Memory B cell (primary cell): ENCODE results near the gene CAMK1D.
A peak's percentile ranks its signal among the peaks of the same experiment; 100 is the strongest.

Experiments
- ATAC-seq: fragments of 150-1000 bp; cut with Tn5 transposase; 2 replicates; pipeline ENCODE4 v1.10.0; 2021; ENCODE audit warnings: low read depth, mild to moderate bottlenecking, moderate library complexity
- DNase-seq, 2 donors: peaks; one replicate each; pipeline ENCODE4 v3.0.0; 2022; ENCODE audit warnings: low spot score in 2 of 2
- H3K27ac Mint-ChIP-seq: one replicate; pipeline ENCODE4 v1.8.0; 2022; ENCODE audit warnings: mild to moderate bottlenecking, moderate library complexity, mixed read lengths
- H3K27me3 Mint-ChIP-seq: one replicate; pipeline ENCODE4 v1.8.0; 2022; ENCODE audit warnings: mixed read lengths
- H3K36me3 Mint-ChIP-seq: one replicate; pipeline ENCODE4 v1.8.0; 2022; ENCODE audit warnings: mild to moderate bottlenecking, mixed read lengths
- H3K4me1 Mint-ChIP-seq: one replicate; pipeline ENCODE4 v1.8.0; 2022; ENCODE audit warnings: mixed read lengths
- H3K4me3 Mint-ChIP-seq: one replicate; pipeline ENCODE4 v1.8.0; 2022; ENCODE audit warnings: mild to moderate bottlenecking, moderate library complexity, mixed read lengths
- H3K9me3 Mint-ChIP-seq: one replicate; pipeline ENCODE4 v1.8.0; 2022; ENCODE audit warnings: mixed read lengths

The CAMK1D gene

DNA sequence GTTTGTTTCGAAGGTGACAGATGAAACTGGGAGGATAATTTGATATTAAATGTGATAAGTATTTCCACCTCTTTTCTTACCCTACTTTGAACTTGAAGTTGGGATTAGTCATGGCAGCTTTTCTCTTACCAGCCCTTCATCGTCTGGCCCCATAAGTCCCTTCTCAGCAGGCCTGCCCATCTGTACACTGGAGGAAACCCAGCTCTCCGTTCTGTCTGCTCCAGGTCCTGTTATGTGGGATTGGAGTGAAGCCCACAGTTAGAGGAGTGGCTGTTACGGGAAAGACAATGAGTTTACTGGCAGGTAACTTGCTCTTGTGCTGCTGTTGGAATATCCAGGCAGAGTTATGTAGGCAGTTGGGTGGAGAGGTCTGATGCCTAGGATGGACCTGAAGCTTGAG lies 127.3 kb downstream of the CAMK1D start:
- peaks cover 2% of the 10 kb centered on the region for H3K9me3 Mint-ChIP-seq
- H3K27ac Mint-ChIP-seq = peak overlapping the region; percentile 58
- no peak for ATAC-seq
- no peaks in the 10 kb centered on the region for H3K27me3 Mint-ChIP-seq
- peaks cover 27% of the 10 kb centered on the region for H3K36me3 Mint-ChIP-seq
- no peak for DNase-seq
- peaks cover 43% of the 10 kb centered on the region for H3K4me1 Mint-ChIP-seq
- H3K4me3 Mint-ChIP-seq = no peak overlapping the region

DNA sequence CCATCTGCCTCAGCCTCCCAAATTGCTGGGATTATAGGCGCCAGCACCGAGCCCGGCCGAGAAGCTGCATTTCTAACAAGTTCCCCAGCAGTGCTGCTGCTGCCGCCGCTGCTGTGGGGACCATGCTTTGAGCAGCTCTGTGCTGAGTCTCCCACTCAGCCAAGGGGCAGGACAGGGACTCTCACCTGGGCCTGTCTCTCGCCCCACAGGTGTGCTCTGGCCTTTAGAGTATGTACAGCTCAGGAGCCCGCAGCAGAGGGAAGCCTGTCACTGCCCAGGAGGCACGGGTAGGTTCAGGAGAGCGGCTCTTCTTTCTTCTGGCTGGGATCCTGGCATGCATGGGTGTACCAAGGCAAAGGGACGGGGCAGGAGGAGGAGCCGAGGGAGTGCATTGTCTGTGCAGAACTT lies 130.1 kb downstream of the CAMK1D start:
- Mint-ChIP-seq H3K36me3 (peaks cover 26% of the 10 kb centered on the region), H3K9me3 (peaks cover 2% of the 10 kb centered on the region), H3K27ac (peak overlapping the region; percentile 61), H3K27me3 (no peaks in the 10 kb centered on the region), H3K4me1 (peaks cover 52% of the 10 kb centered on the region), H3K4me3 (no peak overlapping the region)
- ATAC-seq = no peak
- no peak for DNase-seq

- DNase-seq = no peak
- ATAC-seq = no peak
- H3K27ac Mint-ChIP-seq = peak overlapping the region; percentile 61
- H3K4me3 Mint-ChIP-seq = no peak overlapping the region
- H3K9me3 Mint-ChIP-seq = peaks cover 2% of the 10 kb centered on the region
- no peaks in the 10 kb centered on the region for H3K27me3 Mint-ChIP-seq
- H3K36me3 Mint-ChIP-seq = peaks cover 24% of the 10 kb centered on the region
- peaks cover 54% of the 10 kb centered on the region for H3K4me1 Mint-ChIP-seq
Measured at GRCh38 chr10:12479924-12480323, 130.6 kb downstream of the CAMK1D start.

- Mint-ChIP-seq H3K27me3 (no peaks in the 10 kb centered on the region), H3K4me3 (no peak overlapping the region), H3K27ac (no peak overlapping the region), H3K4me1 (peaks cover 54% of the 10 kb centered on the region), H3K9me3 (peaks cover 2% of the 10 kb centered on the region), H3K36me3 (peaks cover 19% of the 10 kb centered on the region)
- DNase-seq (no peak), ATAC-seq (no peak)
Measured at GRCh38 chr10:12480440-12480839, 131.1 kb downstream of the CAMK1D start.

DNA sequence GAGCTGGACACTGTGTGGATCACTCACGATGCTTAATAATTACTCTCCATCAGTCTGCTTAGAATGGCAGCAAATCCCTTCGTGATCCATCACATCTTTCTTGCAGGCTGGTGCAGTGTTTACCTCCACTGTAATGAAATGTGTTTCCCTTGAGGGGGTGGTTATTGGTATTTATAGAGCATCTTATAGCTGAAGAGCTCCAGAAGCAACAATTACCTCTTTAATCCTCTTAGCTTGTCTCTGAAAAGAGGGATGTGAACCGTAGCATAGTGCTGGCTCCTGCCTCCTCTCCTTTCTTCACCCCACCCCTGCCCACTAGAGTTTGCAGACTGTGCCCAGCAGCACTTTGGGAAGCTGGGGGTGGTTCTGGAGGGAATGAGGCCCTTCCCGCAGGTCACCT lies 132.6 kb downstream of the CAMK1D start:
- no peaks in the 10 kb centered on the region for H3K27me3 Mint-ChIP-seq
- peaks cover 2% of the 10 kb centered on the region for H3K9me3 Mint-ChIP-seq
- H3K27ac Mint-ChIP-seq = peak overlapping the region; percentile 87
- H3K4me1 Mint-ChIP-seq = peaks cover 51% of the 10 kb centered on the region
- H3K4me3 Mint-ChIP-seq = peak overlapping the region; percentile 49
- ATAC-seq = no peak
- peaks cover 13% of the 10 kb centered on the region for H3K36me3 Mint-ChIP-seq
- no peak for DNase-seq

GRCh38 chr10:12482587-12482986 lies 133.2 kb downstream of the CAMK1D start:
- Mint-ChIP-seq H3K4me3 (peak overlapping the region; percentile 49), H3K36me3 (peaks cover 9% of the 10 kb centered on the region), H3K9me3 (peaks cover 2% of the 10 kb centered on the region), H3K27ac (peak overlapping the region; percentile 87), H3K27me3 (no peaks in the 10 kb centered on the region), H3K4me1 (peaks cover 47% of the 10 kb centered on the region)
- no peak for DNase-seq
- peak; percentile 34 for ATAC-seq

GRCh38 chr10:12484002-12484918 lies 134.9 kb downstream of the CAMK1D start:
- Mint-ChIP-seq H3K27ac (peak overlapping the region; percentile 88), H3K4me1 (peaks cover 44% of the 10 kb centered on the region), H3K9me3 (peaks cover 2% of the 10 kb centered on the region), H3K27me3 (no peaks in the 10 kb centered on the region), H3K4me3 (peak overlapping the region; percentile 74), H3K36me3 (peaks cover 8% of the 10 kb centered on the region)
- DNase-seq = no peak
- peak; percentile 14 for ATAC-seq

DNA sequence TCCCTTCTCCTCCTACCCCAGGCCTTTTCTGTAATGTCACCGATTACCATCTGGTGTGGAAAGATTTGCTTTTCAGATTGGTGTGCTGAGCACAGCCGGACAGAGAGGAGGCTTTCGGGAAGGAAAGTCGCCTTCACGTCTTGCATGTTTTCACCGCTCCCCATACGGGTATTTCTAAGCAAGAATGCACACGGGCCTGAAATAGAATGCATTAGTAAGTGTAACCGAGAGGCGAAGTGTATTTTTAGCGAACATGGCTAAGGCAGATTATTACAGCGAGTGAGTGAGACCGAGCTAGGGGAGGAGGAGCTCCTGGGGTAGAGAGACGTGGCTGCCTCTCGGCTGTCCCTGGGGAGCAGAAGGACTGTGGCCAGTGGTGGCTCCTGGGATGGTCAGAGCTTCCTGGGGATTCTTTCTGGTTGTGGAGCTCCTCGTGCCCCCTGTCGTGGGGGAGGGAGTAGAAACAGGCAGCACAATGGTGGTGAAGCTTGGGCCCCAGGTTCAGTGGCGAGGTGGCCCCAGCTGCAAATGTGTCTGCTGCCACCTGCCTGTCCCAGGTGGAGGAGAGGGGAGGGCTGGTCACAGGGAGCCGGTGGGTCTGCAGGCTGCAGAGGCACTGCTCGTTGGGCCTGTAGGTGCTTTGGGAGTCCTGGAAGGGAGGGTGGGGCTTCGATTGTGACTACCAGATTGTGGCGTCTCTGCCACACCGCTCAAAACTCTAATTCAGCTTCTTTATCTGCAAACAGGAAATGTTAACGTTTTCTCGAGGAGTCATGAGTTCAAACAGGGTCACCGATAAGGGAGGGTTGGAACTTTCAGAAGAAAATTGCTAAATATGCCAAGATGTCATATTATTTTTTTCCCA lies 135.8 kb downstream of the CAMK1D start:
- H3K4me1 Mint-ChIP-seq = peaks cover 43% of the 10 kb centered on the region
- H3K4me3 Mint-ChIP-seq = peak overlapping the region; percentile 74
- no peaks in the 10 kb centered on the region for H3K27me3 Mint-ChIP-seq
- peaks cover 2% of the 10 kb centered on the region for H3K9me3 Mint-ChIP-seq
- DNase-seq (peak; percentile 44 to 57), ATAC-seq (peak; percentile 88)
- peak overlapping the region; percentile 88 for H3K27ac Mint-ChIP-seq
- peaks cover 8% of the 10 kb centered on the region for H3K36me3 Mint-ChIP-seq

DNA sequence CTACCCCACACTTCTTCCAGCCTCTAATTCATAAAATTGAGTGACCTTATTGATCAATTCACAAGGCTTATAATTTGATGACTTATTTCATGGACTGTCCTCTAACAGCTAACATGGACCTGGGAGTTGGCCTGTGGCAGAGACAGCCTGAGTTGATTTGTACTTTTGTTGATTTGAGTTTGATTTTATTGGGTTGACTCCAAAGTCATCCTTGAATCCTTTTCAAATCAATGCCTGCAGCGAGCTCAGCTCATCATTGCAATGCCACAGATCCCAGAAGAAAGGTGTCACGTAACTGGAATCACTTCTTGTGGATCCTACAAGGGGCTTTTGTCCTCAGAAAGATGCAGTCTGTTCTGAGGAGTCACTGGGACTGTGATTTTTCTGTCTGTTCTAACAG lies 138.0 kb downstream of the CAMK1D start:
- ATAC-seq = no peak
- H3K36me3 Mint-ChIP-seq = peaks cover 2% of the 10 kb centered on the region
- no peaks in the 10 kb centered on the region for H3K27me3 Mint-ChIP-seq
- H3K27ac Mint-ChIP-seq = peak overlapping the region; percentile 53
- DNase-seq = no peak
- H3K4me3 Mint-ChIP-seq = no peak overlapping the region
- H3K9me3 Mint-ChIP-seq = no peaks in the 10 kb centered on the region
- H3K4me1 Mint-ChIP-seq = peaks cover 35% of the 10 kb centered on the region

DNA sequence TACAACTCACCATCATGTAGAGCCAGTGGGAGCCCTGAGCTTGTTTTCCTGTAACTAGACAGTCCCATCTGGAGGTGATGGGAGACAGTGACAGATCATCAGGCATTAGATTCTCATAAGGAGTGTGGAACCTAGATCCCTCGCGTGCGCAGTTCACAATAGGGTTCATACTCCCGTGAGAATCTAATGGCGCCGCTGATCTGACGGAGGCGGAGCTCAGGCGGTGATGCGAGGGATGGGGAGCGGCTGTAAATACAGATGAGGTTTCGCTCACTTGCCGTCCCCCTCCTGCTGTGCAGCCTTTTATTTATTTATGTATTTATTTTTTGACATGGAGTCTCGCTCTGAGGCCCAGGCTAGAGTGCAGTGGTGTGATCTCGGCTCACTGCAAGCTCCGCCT lies 139.3 kb downstream of the CAMK1D start:
- Mint-ChIP-seq H3K9me3 (no peaks in the 10 kb centered on the region), H3K4me3 (no peak overlapping the region), H3K4me1 (peaks cover 34% of the 10 kb centered on the region), H3K27ac (no peak overlapping the region), H3K27me3 (no peaks in the 10 kb centered on the region), H3K36me3 (peaks cover 2% of the 10 kb centered on the region)
- DNase-seq (no peak), ATAC-seq (no peak)

- Mint-ChIP-seq H3K27me3 (no peaks in the 10 kb centered on the region), H3K27ac (peak overlapping the region; percentile 70), H3K9me3 (no peaks in the 10 kb centered on the region), H3K36me3 (peaks cover 2% of the 10 kb centered on the region), H3K4me3 (no peak overlapping the region), H3K4me1 (peaks cover 32% of the 10 kb centered on the region)
- no peak for DNase-seq
- no peak for ATAC-seq
Measured at GRCh38 chr10:12489357-12489756, 140.0 kb downstream of the CAMK1D start.

- no peak for DNase-seq
- Mint-ChIP-seq H3K36me3 (peaks cover 2% of the 10 kb centered on the region), H3K9me3 (no peaks in the 10 kb centered on the region), H3K4me1 (peaks cover 30% of the 10 kb centered on the region), H3K4me3 (no peak overlapping the region), H3K27ac (peak overlapping the region; percentile 70), H3K27me3 (no peaks in the 10 kb centered on the region)
- no peak for ATAC-seq
Measured at GRCh38 chr10:12489806-12490205, 140.5 kb downstream of the CAMK1D start.

GRCh38 chr10:12490963-12491362 lies 141.6 kb downstream of the CAMK1D start:
- no peak for DNase-seq
- Mint-ChIP-seq H3K27me3 (no peaks in the 10 kb centered on the region), H3K4me3 (no peak overlapping the region), H3K9me3 (no peaks in the 10 kb centered on the region), H3K27ac (no peak overlapping the region), H3K4me1 (peaks cover 22% of the 10 kb centered on the region), H3K36me3 (peaks cover 2% of the 10 kb centered on the region)
- no peak for ATAC-seq

DNA sequence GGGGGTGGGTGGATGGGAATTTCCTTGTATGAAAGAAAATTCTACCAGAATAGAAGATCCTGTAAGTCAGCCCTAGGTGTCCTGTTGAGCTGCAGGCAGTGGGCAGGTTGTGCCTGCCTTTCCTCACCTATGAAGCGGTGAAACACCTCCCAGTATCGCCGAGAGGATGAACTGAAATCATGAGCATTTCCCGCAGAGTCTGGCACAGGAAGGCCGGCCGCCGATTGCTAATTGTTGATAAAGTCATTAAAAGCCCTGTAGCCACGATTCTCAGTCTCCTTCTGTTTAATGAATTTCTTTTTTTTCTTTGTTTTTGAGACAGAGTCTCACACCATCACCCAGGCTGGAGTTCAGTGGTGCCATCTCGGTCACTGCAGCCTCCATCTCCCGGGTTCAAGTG lies 142.1 kb downstream of the CAMK1D start:
- Mint-ChIP-seq H3K4me3 (no peak overlapping the region), H3K36me3 (peaks cover 2% of the 10 kb centered on the region), H3K27me3 (no peaks in the 10 kb centered on the region), H3K27ac (no peak overlapping the region), H3K9me3 (no peaks in the 10 kb centered on the region), H3K4me1 (peaks cover 24% of the 10 kb centered on the region)
- DNase-seq = no peak
- no peak for ATAC-seq
